NK-92 treated with Interleukin-12 subunit alpha and Interleukin-12 subunit beta, amount 100 ng/mL, for 24 hours (cell line): Measurements from ENCODE around the gene EXOSC5.
A peak's percentile ranks its signal among the peaks of the same experiment; 100 is the strongest.
"Not testable (repeated sequence)": the region's sequence is repeated elsewhere in the genome, so short reads cannot be mapped to it uniquely, and the experiment has no call there.

ENCODE experiments used
- DNase-seq: peaks from one replicate; lab custom pipeline; 2025; lab: John Stamatoyannopoulos, UW

Gene EXOSC5

GRCh38 chr19:41426116-41426841, 29.1 kb upstream of the EXOSC5 start:
- DNase-seq, result no peak

GRCh38 chr19:41425174-41426115, 28.3 kb upstream of the EXOSC5 start:
- no peak for DNase-seq

GRCh38 chr19:41424335-41425173, 27.4 kb upstream of the EXOSC5 start:
- peak; percentile 57 for DNase-seq

- DNase-seq, result no peak
Measured at GRCh38 chr19:41422955-41423354, 25.8 kb upstream of the EXOSC5 start.

GRCh38 chr19:41422456-41422855, 25.3 kb upstream of the EXOSC5 start:
- no peak for DNase-seq

- no peak for DNase-seq
Measured at GRCh38 chr19:41421973-41422372, 24.8 kb upstream of the EXOSC5 start.

- no peak for DNase-seq
Measured at GRCh38 chr19:41421314-41421713, 24.2 kb upstream of the EXOSC5 start.

- DNase-seq, result no peak
Measured at GRCh38 chr19:41420101-41420880, 23.1 kb upstream of the EXOSC5 start.

GRCh38 chr19:41416194-41416674, 19.1 kb upstream of the EXOSC5 start:
- DNase-seq, result no peak

GRCh38 chr19:41415154-41415571, 18.0 kb upstream of the EXOSC5 start:
- DNase-seq, result no peak

- no peak for DNase-seq
Measured at GRCh38 chr19:41414461-41414860, 17.3 kb upstream of the EXOSC5 start.

GRCh38 chr19:41413947-41414346, 16.8 kb upstream of the EXOSC5 start:
- no peak for DNase-seq

GRCh38 chr19:41412953-41413352, 15.8 kb upstream of the EXOSC5 start:
- no peak for DNase-seq

GRCh38 chr19:41411968-41412265, 14.8 kb upstream of the EXOSC5 start:
- DNase-seq, result no peak

- no peak for DNase-seq
Measured at GRCh38 chr19:41411100-41411967, 14.2 kb upstream of the EXOSC5 start.

GRCh38 chr19:41410336-41411054, 13.3 kb upstream of the EXOSC5 start:
- DNase-seq, result no peak

GRCh38 chr19:41409288-41409687, 12.1 kb upstream of the EXOSC5 start:
- DNase-seq, result no peak

GRCh38 chr19:41408846-41409245, 11.7 kb upstream of the EXOSC5 start:
- not testable (repeated sequence) for DNase-seq

- peak; percentile 20 for DNase-seq
Measured at GRCh38 chr19:41408256-41408655, 11.1 kb upstream of the EXOSC5 start.

- no peak for DNase-seq
Measured at GRCh38 chr19:41407271-41407670, 10.1 kb upstream of the EXOSC5 start.
